ENCODE measurements around the gene CRYBA1. TPM values are rescaled to one million over a fixed set of nuclear protein-coding genes. Genes with fewer than 3 reads are reported as not detected.
"Not testable (repeated sequence)": the region's sequence is repeated elsewhere in the genome, so short reads cannot be mapped to it uniquely, and the experiment has no call there.

CRYBA1 gene
- total RNA-seq, 1 donor from 2014 or later, result not detected

DNA sequence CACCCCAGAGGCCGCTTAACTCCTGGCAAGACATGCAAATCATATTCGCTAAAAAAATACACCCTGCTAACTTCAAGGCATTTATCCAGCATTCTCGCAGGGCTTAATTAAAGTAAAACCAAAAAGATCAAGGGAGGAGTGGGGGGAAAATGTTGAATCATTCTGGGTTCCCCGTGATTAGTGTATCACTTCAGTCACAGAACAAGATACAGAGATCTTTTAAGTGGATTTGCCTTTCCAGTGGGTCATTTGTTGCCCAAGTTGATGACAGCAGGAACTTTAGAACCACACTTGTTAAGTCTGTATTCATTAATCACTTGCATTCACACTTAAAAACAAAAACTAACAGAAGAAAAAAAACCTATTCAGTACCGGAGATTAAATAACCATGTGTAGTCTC lies 17.3 kb downstream of the CRYBA1 start:
- Mint-ChIP-seq H3K4me3 (no peak overlapping the region), H3K27ac (peak overlapping the region; percentile 20), H3K4me1 (ENCODE audit: low read depth) (peaks cover 16% of the 10 kb centered on the region), H3K9me3 (no peaks in the 10 kb centered on the region), H3K36me3 (ENCODE audit: low read depth) (peaks cover 46% of the 10 kb centered on the region), H3K27me3 (ENCODE audit: insufficient read depth) (no peaks in the 10 kb centered on the region)
- intact Hi-C loops (cut with micrococcal nuclease), result no loop called here
- no peak for DNase-seq (ENCODE audit: low spot score)

GRCh38 chr17:29271980-29272379 lies 25.3 kb downstream of the CRYBA1 start:
- H3K27me3 Mint-ChIP-seq (ENCODE audit: insufficient read depth); H3K4me3 Mint-ChIP-seq; H3K9me3 Mint-ChIP-seq; intact Hi-C loops (cut with micrococcal nuclease); H3K27ac Mint-ChIP-seq; DNase-seq (ENCODE audit: low spot score): not testable (repeated sequence)
- Mint-ChIP-seq H3K4me1 (ENCODE audit: low read depth) (peaks cover 24% of the 10 kb centered on the region), H3K36me3 (ENCODE audit: low read depth) (peaks cover 42% of the 10 kb centered on the region)

GRCh38 chr17:29273924-29274323 lies 27.3 kb downstream of the CRYBA1 start:
- Mint-ChIP-seq H3K27ac (no peak overlapping the region), H3K27me3 (ENCODE audit: insufficient read depth) (no peaks in the 10 kb centered on the region), H3K4me3 (no peak overlapping the region), H3K4me1 (ENCODE audit: low read depth) (peaks cover 30% of the 10 kb centered on the region), H3K36me3 (ENCODE audit: low read depth) (peaks cover 48% of the 10 kb centered on the region), H3K9me3 (no peaks in the 10 kb centered on the region)
- intact Hi-C loops (cut with micrococcal nuclease), result no loop called here
- no peak for DNase-seq (ENCODE audit: low spot score)

DNA sequence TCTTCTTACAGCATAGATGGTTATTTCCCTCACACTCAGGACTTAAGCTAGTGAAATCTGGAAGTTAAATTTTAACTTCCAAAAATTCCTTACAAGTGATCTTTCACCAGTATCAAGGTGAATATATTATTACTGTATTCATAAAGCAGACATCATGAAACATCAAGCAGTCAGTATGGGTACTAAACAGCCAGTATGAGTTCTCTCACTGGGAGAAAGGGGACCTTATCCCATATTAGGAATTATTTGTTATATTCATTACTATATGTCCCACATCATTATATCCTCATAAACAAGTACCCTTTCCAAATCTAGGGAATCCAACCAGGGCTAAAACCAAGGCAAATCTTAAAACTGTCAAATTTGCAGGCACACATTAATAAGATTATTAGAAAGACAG lies 32.0 kb downstream of the CRYBA1 start:
- Mint-ChIP-seq H3K27me3 (ENCODE audit: insufficient read depth) (no peaks in the 10 kb centered on the region), H3K4me1 (ENCODE audit: low read depth) (peaks cover 37% of the 10 kb centered on the region), H3K36me3 (ENCODE audit: low read depth) (peaks cover 61% of the 10 kb centered on the region), H3K27ac (no peak overlapping the region), H3K4me3 (no peak overlapping the region), H3K9me3 (peaks cover 6% of the 10 kb centered on the region)
- DNase-seq (ENCODE audit: low spot score), result no peak
- intact Hi-C loops (cut with micrococcal nuclease), result no loop called here

GRCh38 chr17:29279397-29280070 lies 32.9 kb downstream of the CRYBA1 start:
- peaks cover 37% of the 10 kb centered on the region for H3K4me1 Mint-ChIP-seq (ENCODE audit: low read depth)

GRCh38 chr17:29283496-29283895 lies 36.8 kb downstream of the CRYBA1 start:
- no peaks in the 10 kb centered on the region for H3K27me3 Mint-ChIP-seq (ENCODE audit: insufficient read depth)
- H3K36me3 Mint-ChIP-seq (ENCODE audit: low read depth), result peaks cover 71% of the 10 kb centered on the region
- intact Hi-C loops (cut with micrococcal nuclease), result no loop called here
- H3K27ac Mint-ChIP-seq, result no peak overlapping the region
- H3K4me3 Mint-ChIP-seq, result peak overlapping the region; percentile 12
- peaks cover 6% of the 10 kb centered on the region for H3K9me3 Mint-ChIP-seq
- peaks cover 46% of the 10 kb centered on the region for H3K4me1 Mint-ChIP-seq (ENCODE audit: low read depth)
- DNase-seq (ENCODE audit: low spot score), result no peak

More at GRCh38 chr17:29279397-29280070, 32.9 kb downstream of the CRYBA1 start:
- no peak for DNase-seq (ENCODE audit: low spot score)
- Mint-ChIP-seq H3K36me3 (ENCODE audit: low read depth) (peaks cover 60% of the 10 kb centered on the region), H3K27ac (no peak overlapping the region), H3K9me3 (peaks cover 6% of the 10 kb centered on the region), H3K27me3 (ENCODE audit: insufficient read depth) (no peaks in the 10 kb centered on the region), H3K4me3 (no peak overlapping the region)
- intact Hi-C loops (cut with micrococcal nuclease), result no loop called here

GRCh38 chr17:29283961-29284360 lies 37.3 kb downstream of the CRYBA1 start:
- H3K27me3 Mint-ChIP-seq (ENCODE audit: insufficient read depth), result no peaks in the 10 kb centered on the region
- intact Hi-C loops (cut with micrococcal nuclease), result no loop called here
- peaks cover 6% of the 10 kb centered on the region for H3K9me3 Mint-ChIP-seq
- H3K4me3 Mint-ChIP-seq, result peak overlapping the region; percentile 3
- peaks cover 50% of the 10 kb centered on the region for H3K4me1 Mint-ChIP-seq (ENCODE audit: low read depth)
- no peak overlapping the region for H3K27ac Mint-ChIP-seq
- DNase-seq (ENCODE audit: low spot score), result no peak
- H3K36me3 Mint-ChIP-seq (ENCODE audit: low read depth), result peaks cover 71% of the 10 kb centered on the region

DNA sequence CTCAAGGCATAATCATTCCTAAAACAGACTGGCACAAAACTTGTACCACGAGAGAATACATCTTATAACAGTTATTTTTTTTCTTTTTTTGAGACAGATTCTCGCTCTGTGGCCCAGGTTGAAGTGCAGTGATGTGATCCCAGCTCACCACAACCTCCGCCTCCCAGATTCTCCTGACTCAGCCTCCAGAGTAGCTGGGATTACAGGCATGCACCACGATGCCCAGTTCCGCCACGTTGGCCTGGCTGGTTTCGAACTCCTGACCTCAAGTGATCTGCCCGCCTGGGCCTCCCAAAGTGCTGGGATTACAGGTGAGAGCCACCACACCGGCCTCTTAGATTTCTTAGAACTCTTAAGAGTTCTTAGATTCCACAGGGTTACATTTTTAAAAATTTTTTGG lies 43.2 kb downstream of the CRYBA1 start:
- H3K4me3 Mint-ChIP-seq, result peak overlapping the region; percentile 45
- H3K4me1 Mint-ChIP-seq (ENCODE audit: low read depth), result peaks cover 68% of the 10 kb centered on the region
- intact Hi-C loops (cut with micrococcal nuclease), result loop anchor here (2.0 to 10.0 kb wide), 3 partner anchors 33 to 1085 kb away; partner anchors contain the start of genes CPD, NEK8 and TLCD1
- H3K27me3 Mint-ChIP-seq (ENCODE audit: insufficient read depth), result peaks cover 3% of the 10 kb centered on the region
- peaks cover 52% of the 10 kb centered on the region for H3K36me3 Mint-ChIP-seq (ENCODE audit: low read depth)
- no peaks in the 10 kb centered on the region for H3K9me3 Mint-ChIP-seq
- no peak overlapping the region for H3K27ac Mint-ChIP-seq
- DNase-seq (ENCODE audit: low spot score), result no peak

DNA sequence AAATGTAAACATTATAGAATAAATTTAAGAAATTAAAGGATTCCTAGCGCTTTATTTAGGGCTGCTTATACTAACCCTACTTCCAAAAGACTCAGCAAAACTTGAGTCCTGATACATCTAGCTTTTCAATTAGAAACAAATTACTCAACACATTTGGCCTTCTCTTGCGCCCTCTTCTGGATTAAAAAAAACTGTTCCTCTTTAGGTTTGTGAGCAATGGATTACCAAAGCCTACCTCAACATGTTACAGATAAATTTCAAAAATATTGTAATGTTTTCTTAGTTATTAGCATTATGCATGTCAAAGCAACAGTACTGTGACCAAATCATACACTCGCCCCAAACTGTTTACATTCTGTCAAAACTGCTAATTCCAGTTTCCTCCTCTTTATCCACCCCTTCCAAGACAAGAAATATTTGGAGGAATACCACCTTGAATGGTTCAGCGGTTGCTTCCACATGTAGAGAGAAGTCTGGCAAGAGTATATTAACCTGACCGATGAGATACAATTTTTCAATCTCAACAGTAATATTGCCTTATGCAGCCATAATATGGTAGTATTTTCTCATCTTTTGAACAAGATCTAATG lies 44.6 kb downstream of the CRYBA1 start:
- peaks cover 45% of the 10 kb centered on the region for H3K36me3 Mint-ChIP-seq (ENCODE audit: low read depth)
- H3K4me1 Mint-ChIP-seq (ENCODE audit: low read depth), result peaks cover 68% of the 10 kb centered on the region
- peak; percentile 20 for DNase-seq (ENCODE audit: low spot score)

GRCh38 chr17:29292071-29292991 lies 45.7 kb downstream of the CRYBA1 start:
- peak overlapping the region; percentile 99 for H3K27ac Mint-ChIP-seq
- peaks cover 3% of the 10 kb centered on the region for H3K27me3 Mint-ChIP-seq (ENCODE audit: insufficient read depth)
- peaks cover 35% of the 10 kb centered on the region for H3K36me3 Mint-ChIP-seq (ENCODE audit: low read depth)
- H3K4me3 Mint-ChIP-seq, result peak overlapping the region; percentile 100
- peak; percentile 27 for DNase-seq (ENCODE audit: low spot score)
- intact Hi-C loops (cut with micrococcal nuclease), result loop anchor here (1.0 to 10.0 kb wide), 4 partner anchors 154 to 1082 kb away; partner anchors contain the start of genes ABHD15, CPD, NEK8 and TLCD1
- H3K9me3 Mint-ChIP-seq, result no peaks in the 10 kb centered on the region
- H3K4me1 Mint-ChIP-seq (ENCODE audit: low read depth), result peaks cover 57% of the 10 kb centered on the region

More for the DNA sequence above, 44.6 kb downstream of the CRYBA1 start:
- peak overlapping the region; percentile 92 for H3K4me3 Mint-ChIP-seq
- H3K9me3 Mint-ChIP-seq, result no peaks in the 10 kb centered on the region
- intact Hi-C loops (cut with micrococcal nuclease), result loop anchor here (1.0 to 10.0 kb wide), 5 partner anchors 34 to 1084 kb away; partner anchors contain the start of genes CPD, NEK8 and TLCD1
- peaks cover 3% of the 10 kb centered on the region for H3K27me3 Mint-ChIP-seq (ENCODE audit: insufficient read depth)
- peak overlapping the region; percentile 89 for H3K27ac Mint-ChIP-seq

GRCh38 chr17:29292992-29293889 lies 46.6 kb downstream of the CRYBA1 start:
- H3K4me1 Mint-ChIP-seq (ENCODE audit: low read depth), result peaks cover 48% of the 10 kb centered on the region
- no peaks in the 10 kb centered on the region for H3K9me3 Mint-ChIP-seq
- intact Hi-C loops (cut with micrococcal nuclease), result loop anchor here (1.0 to 10.0 kb wide), 4 partner anchors 155 to 1082 kb away; partner anchors contain the start of genes ABHD15, CPD, NEK8 and TLCD1
- peak overlapping the region; percentile 100 for H3K4me3 Mint-ChIP-seq
- peak; percentile 41 for DNase-seq (ENCODE audit: low spot score)
- H3K27ac Mint-ChIP-seq, result peak overlapping the region; percentile 99
- H3K36me3 Mint-ChIP-seq (ENCODE audit: low read depth), result peaks cover 29% of the 10 kb centered on the region
- peaks cover 3% of the 10 kb centered on the region for H3K27me3 Mint-ChIP-seq (ENCODE audit: insufficient read depth)
